ENCODE data around the gene ERBB4.
A peak's percentile ranks its signal among the peaks of the same experiment; 100 is the strongest.
"Not testable (repeated sequence)": the region's sequence is repeated elsewhere in the genome, so short reads cannot be mapped to it uniquely, and the experiment has no call there.

ERBB4 gene

DNA sequence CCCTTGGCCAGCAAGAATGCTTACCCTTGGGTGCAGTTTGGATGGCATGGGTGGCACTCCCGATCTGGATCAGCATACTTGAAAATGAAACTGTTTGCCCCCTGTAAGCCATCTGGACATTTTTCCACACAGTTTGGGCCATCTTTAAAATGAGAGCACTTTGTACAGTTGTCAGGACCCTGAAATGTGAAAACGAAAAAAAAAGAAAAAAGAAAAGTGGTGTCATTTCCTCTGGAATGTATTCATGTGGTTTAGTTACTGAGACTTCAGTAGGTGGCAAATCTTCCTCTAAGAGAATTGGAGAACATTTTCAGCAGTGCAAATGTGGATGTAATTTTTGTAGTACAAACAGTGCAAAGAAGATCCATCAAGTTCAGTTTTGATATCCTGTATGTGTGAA lies 873.3 kb downstream of the ERBB4 start:
- peak; percentile 12 for DNase-seq (ENCODE audit: low read depth, low spot score)
- H3K4me3 ChIP-seq (ENCODE audit: low read length): no peak overlapping the region

DNA sequence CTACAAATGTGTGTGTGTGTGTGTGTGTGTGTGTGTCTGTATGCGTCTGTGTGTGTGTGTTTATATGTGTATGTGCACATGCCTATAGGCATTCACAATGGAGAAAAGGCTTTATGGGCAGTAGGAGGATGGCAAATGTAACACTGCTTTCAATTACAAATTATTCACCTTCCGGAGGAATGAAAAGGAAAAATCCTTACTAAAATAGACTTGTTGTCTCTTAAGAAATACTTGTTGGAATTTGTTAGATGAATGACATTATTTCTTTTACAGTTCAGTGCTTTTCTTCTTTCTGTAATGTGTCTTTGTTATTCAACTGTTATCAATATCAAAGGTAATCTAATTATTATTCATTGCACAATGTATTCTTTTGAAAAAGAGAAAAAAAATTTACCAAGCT lies 874.3 kb downstream of the ERBB4 start:
- DNase-seq (ENCODE audit: low read depth, low spot score): no peak
- H3K4me3 ChIP-seq (ENCODE audit: low read length): no peak overlapping the region

DNA sequence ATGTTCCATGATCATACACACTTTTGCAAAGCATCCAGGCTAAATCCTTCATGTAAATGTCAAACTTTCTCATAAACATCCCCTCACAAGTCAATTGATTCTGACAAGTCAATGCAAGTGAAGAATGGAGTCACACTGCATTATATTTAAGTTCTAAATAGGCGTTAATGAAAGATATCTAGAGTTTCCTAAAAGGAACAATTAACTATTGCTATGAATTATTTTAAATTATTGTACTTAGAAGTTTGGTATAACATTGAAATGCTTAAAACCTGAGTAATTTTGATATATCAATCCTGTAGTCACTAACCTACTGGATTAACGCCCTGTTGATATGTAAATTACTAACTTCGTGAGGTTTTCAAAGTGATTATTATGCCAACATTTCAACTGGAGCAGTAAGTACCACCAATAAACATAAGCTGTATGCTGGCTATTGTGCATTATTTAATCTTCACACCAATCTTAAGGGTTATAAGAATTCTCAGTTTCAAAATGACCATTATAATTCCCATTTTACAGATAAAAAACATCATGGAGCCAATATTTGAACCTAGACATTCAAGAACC lies 884.3 kb downstream of the ERBB4 start:
- no peak overlapping the region for H3K4me3 ChIP-seq (ENCODE audit: low read length)
- no peak for DNase-seq (ENCODE audit: low read depth, low spot score)

GRCh38 chr2:211652327-211652726 lies 886.3 kb downstream of the ERBB4 start:
- no peak for DNase-seq (ENCODE audit: low read depth, low spot score)
- H3K4me3 ChIP-seq (ENCODE audit: low read length): no peak overlapping the region

DNA sequence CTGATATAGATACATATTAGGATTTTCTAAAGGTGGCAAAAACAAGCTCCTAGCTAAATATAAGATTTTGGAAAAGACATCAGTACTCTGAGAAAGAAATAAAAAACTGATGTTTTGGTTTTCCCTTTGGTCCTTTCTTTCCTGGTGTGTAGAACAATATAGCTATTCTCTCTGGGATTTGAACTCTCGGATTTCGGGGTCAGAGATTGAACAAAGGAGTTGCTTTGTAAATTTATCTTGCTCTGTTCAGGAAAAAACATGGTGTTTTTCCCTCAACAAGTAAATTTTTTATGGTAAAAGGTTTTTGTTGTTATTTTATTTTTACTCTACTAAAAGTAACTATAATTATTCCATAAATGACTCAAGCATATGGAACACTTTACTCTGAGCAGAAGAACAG lies 889.3 kb downstream of the ERBB4 start:
- H3K4me3 ChIP-seq (ENCODE audit: low read length): no peak overlapping the region

GRCh38 chr2:211631503-211631902 lies 907.1 kb downstream of the ERBB4 start:
- DNase-seq (ENCODE audit: low read depth, low spot score): no peak

More for the DNA sequence above, 889.3 kb downstream of the ERBB4 start:
- DNase-seq (ENCODE audit: low read depth, low spot score): no peak

GRCh38 chr2:211623096-211623495 lies 915.5 kb downstream of the ERBB4 start:
- no peak for DNase-seq (ENCODE audit: low read depth, low spot score)
- H3K4me3 ChIP-seq (ENCODE audit: low read length): no peak overlapping the region

More at GRCh38 chr2:211631503-211631902, 907.1 kb downstream of the ERBB4 start:
- H3K4me3 ChIP-seq (ENCODE audit: low read length): no peak overlapping the region

DNA sequence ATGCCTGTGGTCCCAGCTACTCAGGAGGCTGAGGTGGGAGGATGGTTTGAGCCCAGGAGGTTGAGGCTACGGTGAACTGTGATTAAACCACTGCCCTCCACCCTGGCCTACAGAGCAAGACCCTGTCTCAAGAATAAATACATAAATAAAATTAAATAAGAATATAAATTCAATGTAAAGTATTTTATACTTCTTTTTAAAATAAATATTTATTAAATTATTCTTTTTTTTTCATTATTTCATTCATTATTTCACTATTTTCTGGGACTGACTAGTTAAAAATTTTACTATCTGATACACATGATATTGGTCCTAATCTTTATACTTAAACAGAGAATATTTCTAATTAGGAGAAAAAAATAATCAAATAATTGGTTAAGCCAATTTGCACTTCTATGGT lies 917.6 kb downstream of the ERBB4 start:
- no peak overlapping the region for H3K4me3 ChIP-seq (ENCODE audit: low read length)
- no peak for DNase-seq (ENCODE audit: low read depth, low spot score)

- DNase-seq (ENCODE audit: low read depth, low spot score): no peak
- no peak overlapping the region for H3K4me3 ChIP-seq (ENCODE audit: low read length)
Observed at GRCh38 chr2:211617803-211618202, 920.8 kb downstream of the ERBB4 start.

DNA sequence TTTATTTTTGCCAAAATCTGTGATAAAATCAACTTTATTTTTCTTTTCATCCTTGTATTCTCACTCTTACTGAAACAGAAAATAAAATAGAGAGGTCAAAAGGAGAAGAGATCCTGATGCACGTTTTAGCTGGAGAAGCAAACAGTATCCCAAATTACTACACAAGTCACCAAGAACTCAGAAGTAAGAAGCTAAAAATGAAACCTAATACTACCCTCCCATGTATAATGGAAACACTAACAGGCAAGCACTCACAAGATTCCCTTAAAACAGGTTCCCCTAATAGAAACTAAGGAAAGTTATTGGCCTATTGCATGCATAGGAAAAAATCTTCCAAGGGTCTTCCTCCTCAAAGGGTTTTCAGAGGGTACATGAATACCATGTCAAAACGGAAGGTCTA lies 927.0 kb downstream of the ERBB4 start:
- no peak for DNase-seq (ENCODE audit: low read depth, low spot score)
- H3K4me3 ChIP-seq (ENCODE audit: low read length): peak overlapping the region; percentile 43

- DNase-seq (ENCODE audit: low read depth, low spot score): peak; percentile 64
Observed at GRCh38 chr2:211611061-211611518, 927.5 kb downstream of the ERBB4 start.

GRCh38 chr2:211609127-211609526 lies 929.5 kb downstream of the ERBB4 start:
- H3K4me3 ChIP-seq (ENCODE audit: low read length): no peak overlapping the region
- no peak for DNase-seq (ENCODE audit: low read depth, low spot score)

More at GRCh38 chr2:211611061-211611518, 927.5 kb downstream of the ERBB4 start:
- H3K4me3 ChIP-seq (ENCODE audit: low read length): peak overlapping the region; percentile 43

- no peak overlapping the region for H3K4me3 ChIP-seq (ENCODE audit: low read length)
- no peak for DNase-seq (ENCODE audit: low read depth, low spot score)
Observed at GRCh38 chr2:211599146-211599545, 939.5 kb downstream of the ERBB4 start.

DNA sequence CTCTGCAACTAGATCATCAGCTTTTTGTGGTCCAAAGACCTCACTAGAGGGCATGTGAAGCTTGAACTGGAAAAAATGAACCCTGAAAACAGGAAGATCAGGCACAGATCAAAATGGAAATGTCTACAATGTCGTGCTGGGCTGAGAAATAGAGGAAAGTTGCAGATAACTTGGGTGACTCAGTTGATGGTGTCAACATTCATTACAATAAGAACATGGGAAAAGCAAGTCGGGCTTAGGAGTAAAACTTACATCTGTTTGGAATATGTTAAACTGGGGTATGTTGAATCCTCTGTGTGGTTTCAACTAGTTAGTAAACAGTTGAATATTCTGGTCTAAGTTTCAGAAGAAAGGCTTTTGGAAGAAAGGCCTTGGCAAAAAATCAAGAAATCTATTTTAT lies 940.4 kb downstream of the ERBB4 start:
- no peak for DNase-seq (ENCODE audit: low read depth, low spot score)
- no peak overlapping the region for H3K4me3 ChIP-seq (ENCODE audit: low read length)

DNA sequence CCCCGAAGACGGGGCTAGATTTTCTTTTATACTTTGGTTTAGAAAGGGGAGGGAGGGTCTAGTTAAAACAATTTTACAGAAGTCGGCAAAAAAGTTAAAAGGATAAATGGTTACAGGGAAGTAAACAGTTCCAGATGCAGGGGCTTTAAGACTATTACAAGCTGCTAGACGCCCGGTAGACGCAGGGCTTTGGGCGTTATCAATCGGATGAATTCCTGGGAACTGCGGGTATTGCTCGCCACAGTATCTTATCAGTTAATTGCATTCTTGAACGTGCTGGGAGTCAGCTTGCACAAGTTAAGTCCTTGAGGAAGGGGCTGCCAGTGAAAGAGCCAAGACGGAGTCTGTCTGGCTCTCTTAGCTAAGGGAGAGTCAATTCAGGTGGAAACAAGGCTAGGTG lies 946.6 kb downstream of the ERBB4 start:
- not testable (repeated sequence) for H3K4me3 ChIP-seq (ENCODE audit: low read length); DNase-seq (ENCODE audit: low read depth, low spot score)

DNA sequence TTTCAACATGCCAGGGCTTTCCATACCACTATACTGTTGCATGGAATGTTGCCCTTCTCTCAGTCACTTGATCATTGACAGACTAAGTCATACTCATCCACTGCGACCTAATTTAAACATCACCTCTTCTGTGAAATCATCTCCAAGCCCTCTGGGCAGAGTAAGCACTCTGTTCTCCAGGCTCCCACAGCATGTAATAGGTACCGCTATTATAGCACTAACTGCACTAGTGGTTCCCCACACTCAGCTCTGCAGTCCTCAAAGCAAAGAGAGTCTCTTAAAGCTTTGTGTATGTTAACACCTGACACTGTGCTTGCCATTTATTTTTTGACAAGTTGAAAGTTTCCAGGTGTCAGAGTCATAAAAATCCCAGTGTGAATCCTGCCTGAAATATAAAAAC lies 947.2 kb downstream of the ERBB4 start:
- no peak overlapping the region for H3K4me3 ChIP-seq (ENCODE audit: low read length)
- no peak for DNase-seq (ENCODE audit: low read depth, low spot score)

- H3K4me3 ChIP-seq (ENCODE audit: low read length): no peak overlapping the region
- no peak for DNase-seq (ENCODE audit: low read depth, low spot score)
Observed at GRCh38 chr2:211568439-211568838, 970.2 kb downstream of the ERBB4 start.

DNA sequence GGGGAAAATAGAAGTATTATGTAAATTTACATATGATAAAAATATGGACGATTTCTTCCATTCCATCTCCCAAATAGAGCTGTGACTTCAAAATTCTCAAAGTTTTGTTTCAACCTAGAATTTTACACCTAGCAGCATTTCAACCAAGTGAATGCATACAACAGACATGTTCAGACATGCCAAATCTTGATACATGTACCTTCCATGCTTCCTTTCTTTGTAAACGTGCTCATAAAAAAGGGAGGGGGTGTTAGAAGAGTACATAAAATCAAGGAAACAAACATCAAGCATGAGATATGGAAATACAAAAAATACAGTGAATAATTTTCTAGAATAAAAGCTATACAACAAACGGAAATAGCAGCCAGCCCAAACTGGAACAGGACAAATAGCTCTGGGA lies 974.2 kb downstream of the ERBB4 start:
- no peak overlapping the region for H3K4me3 ChIP-seq (ENCODE audit: low read length)
- no peak for DNase-seq (ENCODE audit: low read depth, low spot score)

GRCh38 chr2:211545582-211545981 lies 993.0 kb downstream of the ERBB4 start:
- DNase-seq (ENCODE audit: low read depth, low spot score): no peak
- no peak overlapping the region for H3K4me3 ChIP-seq (ENCODE audit: low read length)

DNA sequence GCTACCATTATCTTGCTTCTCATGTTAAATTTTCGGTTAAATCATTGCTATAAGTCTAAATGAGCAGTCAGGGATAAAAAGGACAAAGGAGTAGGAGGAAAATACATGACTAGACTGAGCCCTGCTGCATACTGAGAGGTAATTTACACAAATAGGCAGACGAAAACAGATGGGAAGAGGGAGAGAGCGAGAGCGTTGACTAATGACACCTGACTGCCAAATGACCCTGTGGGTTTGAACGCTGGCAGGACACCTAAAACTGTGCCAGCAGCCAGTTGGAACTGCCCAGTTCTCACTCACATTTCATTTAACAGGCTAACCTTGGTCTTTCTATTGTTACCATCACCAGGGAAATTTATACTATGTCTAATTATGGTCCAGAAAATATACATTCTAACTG lies 1004.0 kb downstream of the ERBB4 start:
- no peak for DNase-seq (ENCODE audit: low read depth, low spot score)
- no peak overlapping the region for H3K4me3 ChIP-seq (ENCODE audit: low read length)

- H3K4me3 ChIP-seq (ENCODE audit: low read length): not testable (repeated sequence)
Observed at GRCh38 chr2:211524248-211524647, 1014.4 kb downstream of the ERBB4 start.

More at GRCh38 chr2:211524248-211524647, 1014.4 kb downstream of the ERBB4 start:
- not testable (repeated sequence) for DNase-seq (ENCODE audit: low read depth, low spot score)

All from Jurkat, Clone E6-1 (cell line).